Astrocyte of the cerebellum (primary cell): ENCODE results near the gene AADAC.
"Not testable (repeated sequence)": the region's sequence is repeated elsewhere in the genome, so short reads cannot be mapped to it uniquely, and the experiment has no call there.

ENCODE experiments used
- DNase-seq: peaks from one replicate; pipeline ENCODE4 v3.0.0-alpha.2; 2011; ENCODE audit warnings: low read depth
- H3K4me3 ChIP-seq: 2 replicates; pipeline ENCODE4 v1.5.1; 2011; ENCODE audit warnings: mild to moderate bottlenecking, low read depth, low read length, moderate library complexity
- in situ Hi-C: cut with HindIII; loops from 2 replicates; pipeline ENCODE4 v1.10.0; 2017; ENCODE audit warnings: low sequenced_read_pairs
- TF ChIP-seq, protein P1 (sequence below): IDR thresholded peaks from 2 replicates; pipeline ENCODE4 v1.5.1; 2012; ENCODE audit warnings: low read length, low read depth, moderate library complexity, mild to moderate bottlenecking; ENCODE audit errors: missing control alignments

AADAC gene

DNA sequence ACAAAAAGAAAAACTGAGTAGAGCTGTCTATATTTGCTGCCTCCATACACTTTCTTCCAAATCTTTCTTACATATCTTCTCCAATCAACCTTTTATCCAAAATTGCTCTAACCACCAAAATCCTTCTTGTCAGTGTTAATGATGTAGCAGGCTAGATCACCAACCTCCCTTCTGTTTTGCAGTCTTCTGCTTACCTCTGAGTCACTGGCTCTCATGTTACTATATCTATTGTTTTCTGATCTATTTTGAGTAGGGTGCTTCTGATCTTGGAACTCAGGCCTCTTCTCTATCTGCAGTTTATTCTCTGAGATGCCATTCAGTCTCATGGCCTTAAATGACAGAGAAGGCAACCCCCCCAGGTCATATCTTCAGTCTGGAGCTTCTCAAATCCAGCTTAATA lies 26.3 kb upstream of the AADAC start:
- no peak for DNase-seq
- in situ Hi-C loops, result no loop called here
- TF ChIP-seq, protein P1, sequence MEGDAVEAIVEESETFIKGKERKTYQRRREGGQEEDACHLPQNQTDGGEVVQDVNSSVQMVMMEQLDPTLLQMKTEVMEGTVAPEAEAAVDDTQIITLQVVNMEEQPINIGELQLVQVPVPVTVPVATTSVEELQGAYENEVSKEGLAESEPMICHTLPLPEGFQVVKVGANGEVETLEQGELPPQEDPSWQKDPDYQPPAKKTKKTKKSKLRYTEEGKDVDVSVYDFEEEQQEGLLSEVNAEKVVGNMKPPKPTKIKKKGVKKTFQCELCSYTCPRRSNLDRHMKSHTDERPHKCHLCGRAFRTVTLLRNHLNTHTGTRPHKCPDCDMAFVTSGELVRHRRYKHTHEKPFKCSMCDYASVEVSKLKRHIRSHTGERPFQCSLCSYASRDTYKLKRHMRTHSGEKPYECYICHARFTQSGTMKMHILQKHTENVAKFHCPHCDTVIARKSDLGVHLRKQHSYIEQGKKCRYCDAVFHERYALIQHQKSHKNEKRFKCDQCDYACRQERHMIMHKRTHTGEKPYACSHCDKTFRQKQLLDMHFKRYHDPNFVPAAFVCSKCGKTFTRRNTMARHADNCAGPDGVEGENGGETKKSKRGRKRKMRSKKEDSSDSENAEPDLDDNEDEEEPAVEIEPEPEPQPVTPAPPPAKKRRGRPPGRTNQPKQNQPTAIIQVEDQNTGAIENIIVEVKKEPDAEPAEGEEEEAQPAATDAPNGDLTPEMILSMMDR, result no peak
- no peak overlapping the region for H3K4me3 ChIP-seq

GRCh38 chr3:151788401-151788800 lies 25.5 kb upstream of the AADAC start:
- TF ChIP-seq, protein P1, result no peak
- DNase-seq, result no peak
- H3K4me3 ChIP-seq, result no peak overlapping the region
- in situ Hi-C loops, result no loop called here

DNA sequence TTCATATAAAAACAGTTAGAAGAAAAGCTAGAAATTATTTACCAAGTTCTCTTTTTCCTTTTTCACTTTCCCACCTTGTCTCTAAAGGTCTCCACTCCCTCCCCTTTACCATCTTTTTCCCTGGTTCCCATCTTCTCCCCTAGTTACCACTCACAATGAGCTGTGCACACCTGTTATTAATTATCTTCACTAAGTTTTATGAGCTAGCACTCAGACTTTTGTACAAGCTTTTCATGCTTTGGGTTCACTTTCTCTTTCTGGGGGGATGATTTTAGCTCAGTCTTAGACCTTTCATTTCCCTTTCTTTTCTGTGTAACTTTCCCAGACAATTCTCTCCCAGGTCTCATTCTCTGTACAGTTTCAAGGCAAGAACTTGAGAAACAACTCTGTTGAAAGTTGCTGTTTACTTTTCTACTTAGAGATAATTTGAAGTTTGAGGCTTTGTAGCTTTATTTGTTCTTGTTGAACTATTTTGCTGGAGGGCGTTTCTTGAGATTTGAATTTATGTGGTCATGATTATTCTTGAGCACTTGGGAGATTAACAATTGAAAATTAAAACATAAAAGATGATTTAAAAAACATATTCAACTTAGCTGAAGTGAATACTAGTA lies 24.0 kb upstream of the AADAC start:
- in situ Hi-C loops, result no loop called here
- DNase-seq, result no peak
- no peak overlapping the region for H3K4me3 ChIP-seq
- TF ChIP-seq, protein P1, result no peak

DNA sequence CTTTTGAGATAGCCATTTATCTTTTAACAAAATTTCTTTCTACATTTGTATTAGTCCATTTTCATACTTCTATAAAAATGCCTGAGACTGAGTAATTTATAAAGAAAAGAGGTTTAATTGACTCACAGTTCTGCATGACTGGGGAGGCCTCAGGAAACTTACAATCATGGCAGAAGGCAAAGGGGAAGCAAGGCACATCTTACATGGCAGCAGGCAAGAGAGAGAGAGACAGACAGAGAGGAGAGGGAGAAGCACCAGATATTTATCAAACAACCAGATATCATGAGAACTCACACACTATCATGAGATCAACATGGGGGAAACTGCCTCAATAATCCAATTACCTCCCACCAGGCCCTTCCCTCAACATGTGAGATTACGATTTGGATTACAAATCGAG lies 23.2 kb upstream of the AADAC start:
- in situ Hi-C loops, DNase-seq, H3K4me3 ChIP-seq: not testable (repeated sequence)

DNA sequence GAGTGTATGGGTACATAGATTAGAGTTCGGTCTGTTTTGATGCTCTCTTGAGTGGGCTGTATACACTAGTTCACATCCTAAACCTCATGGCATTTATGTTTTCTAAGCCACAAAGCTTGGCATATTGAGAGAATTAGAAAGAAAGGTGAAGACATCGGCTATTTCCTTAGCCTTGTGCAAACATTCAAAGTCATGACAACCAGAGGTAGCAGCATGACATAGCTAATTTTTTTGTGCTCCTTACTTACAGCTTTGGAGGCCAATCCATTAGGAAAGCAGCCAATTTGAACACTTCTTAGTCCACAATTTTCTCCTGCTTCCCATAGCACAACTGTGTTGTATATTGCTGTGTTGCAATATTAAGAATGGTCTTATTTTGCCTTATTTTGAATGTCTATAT lies 21.5 kb upstream of the AADAC start:
- DNase-seq, result no peak
- no peak overlapping the region for H3K4me3 ChIP-seq
- TF ChIP-seq, protein P1, result no peak
- in situ Hi-C loops, result no loop called here

DNA sequence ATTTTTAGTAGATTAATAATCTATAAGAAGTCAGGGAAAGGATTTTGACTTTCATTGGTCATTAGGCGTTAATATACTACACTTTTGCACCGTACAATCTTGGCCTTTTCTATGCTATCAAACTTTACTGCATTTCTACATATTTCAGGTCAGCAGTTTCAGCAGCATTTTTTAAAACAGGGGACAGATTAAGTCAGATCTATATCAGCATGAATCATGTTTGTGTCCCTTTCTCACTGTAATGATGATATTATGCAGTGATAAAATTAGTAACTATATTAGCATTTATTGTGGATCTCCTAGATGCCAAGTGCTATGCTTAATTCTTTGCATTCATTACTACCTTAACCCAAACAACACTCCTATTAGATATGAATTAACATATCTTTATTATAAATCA lies 20.3 kb upstream of the AADAC start:
- in situ Hi-C loops, result no loop called here
- TF ChIP-seq, protein P1, result no peak

DNA sequence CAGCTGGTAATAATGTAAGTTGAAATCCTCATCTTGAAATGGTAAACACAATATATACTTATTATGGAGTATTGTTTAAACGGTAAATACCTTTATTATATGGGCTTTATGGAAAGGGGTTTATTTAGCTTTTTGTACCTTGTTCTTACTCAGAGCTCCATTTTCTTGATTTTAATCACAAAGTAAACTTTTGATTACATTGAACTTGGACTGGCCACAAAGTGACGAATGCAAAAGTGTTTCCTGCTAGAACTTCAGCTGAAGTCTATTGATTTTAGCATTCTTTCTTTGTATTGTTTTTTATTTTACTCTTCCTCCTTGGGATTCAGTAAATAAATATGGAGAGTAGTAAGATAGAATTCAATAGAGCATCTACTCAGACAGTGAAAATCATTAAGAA lies 19.8 kb upstream of the AADAC start:
- TF ChIP-seq, protein P1, result no peak
- H3K4me3 ChIP-seq, result no peak overlapping the region
- DNase-seq, result no peak
- in situ Hi-C loops, result no loop called here

More for the DNA sequence above, 20.3 kb upstream of the AADAC start:
- no peak overlapping the region for H3K4me3 ChIP-seq
- DNase-seq, result no peak
